HCT116 (cell line): Measurements from ENCODE around the gene ACE. TPM values are rescaled to one million over a fixed set of nuclear protein-coding genes. Genes with fewer than 3 reads are reported as not detected.

Experiments used
- ATAC-seq: fragments of 200-7000 bp; cut with Tn5 transposase; 2 replicates; pipeline ENCODE4 v1.9.1; 2020; ENCODE audit warnings: mild to moderate bottlenecking, moderate library complexity
- BruUV-seq: library from RNA; stranded (reverse); fragments of 400-500 nt; replicated peaks from 2 replicates; lab custom pipeline; 2021; lab: Mats Ljungman, UMichigan
- CTCF ChIA-PET: fragments of 300-600 bp; sonication (Branson Sonifier 250); formaldehyde crosslinking; loops from one replicate; lab custom pipeline; 2021; ENCODE audit warnings: antibody characterized with exemption; lab: Charles Lee
- POLR2A ChIA-PET: fragments of 300-600, 350-600 bp; sonication (Branson Sonifier 250); formaldehyde crosslinking; loops from one replicate; lab custom pipeline; 2021; ENCODE audit warnings: antibody characterized with exemption; lab: Charles Lee
- RAD21 ChIA-PET, 2 experiments: fragments of 300-600 bp; sonication (Branson Sonifier 250); formaldehyde crosslinking; loops; one replicate each; lab custom pipeline; 2023; ENCODE audit warnings: low total read pairs in 2 of 2; ENCODE audit not compliant: uncharacterized antibody in 2 of 2, unreplicated experiment in 2 of 2, low non-redundant PET in 1 of 2; lab: Charles Lee
- DNase-seq: peaks from one replicate; pipeline ENCODE4 v3.0.0-alpha.2; 2010; ENCODE audit warnings: low read depth, low spot score
- H2AFZ ChIP-seq: fragments of 200-600 bp; shearing (Covaris generic), sonication (generic); 2 replicates; pipeline ENCODE4 v1.6.1; 2017; ENCODE audit warnings: low read depth, mixed run types, mixed read lengths, antibody characterized with exemption, low read length; ENCODE audit not compliant: poor library complexity, severe bottlenecking
- H3K27ac ChIP-seq: 2 replicates; pipeline ENCODE4 v1.5.1; 2012; ENCODE audit warnings: low read depth, low read length
- H3K27me3 ChIP-seq: fragments of 200-600 bp; sonication (generic); 2 replicates; pipeline ENCODE4 v1.6.1; 2016; ENCODE audit warnings: mixed run types, low read length, mixed read lengths; ENCODE audit not compliant: insufficient read depth
- H3K36me3 ChIP-seq, 2 experiments: fragments of 200-500 bp in 1 of 2; fragments of 200-600 bp in 1 of 2; sonication (Bioruptor generic) in 1 of 2; sonication (generic) in 1 of 2; 2 replicates each; pipeline versions ENCODE4 v1.5.1 to v1.6.1; 2014 to 2016; ENCODE audit warnings: low read length in 2 of 2, inconsistent platforms in 1 of 2, mixed read lengths in 1 of 2, mixed run types in 1 of 2; ENCODE audit not compliant: insufficient read depth in 2 of 2, control insufficient read depth in 1 of 2
- H3K4me1 ChIP-seq, 2 experiments: fragments of 200-600 bp in 1 of 2; sonication (generic) in 1 of 2; 2 replicates each; pipeline versions ENCODE4 v1.5.1 to v1.6.1; 2012 to 2017; ENCODE audit warnings: low read length in 2 of 2, inconsistent platforms in 1 of 2, mild to moderate bottlenecking in 1 of 2, mixed read lengths in 1 of 2, mixed run types in 1 of 2, moderate library complexity in 1 of 2; ENCODE audit not compliant: insufficient read depth in 2 of 2, control insufficient read depth in 1 of 2
- H3K4me2 ChIP-seq: fragments of 200-600 bp; sonication (generic); 2 replicates; pipeline ENCODE4 v1.6.1; 2017; ENCODE audit warnings: mixed run types, low read length, mixed read lengths
- H3K4me3 ChIP-seq, 2 experiments: fragments of 200-600 bp in 1 of 2; sonication (generic) in 1 of 2; replicated peaks in 1 of 2; 2 replicates each; pipeline ENCODE4 v1.5.1; 2011 to 2016; ENCODE audit warnings: low read length in 2 of 2, control low read depth in 1 of 2, low read depth in 1 of 2, mild to moderate bottlenecking in 1 of 2, mixed read lengths in 1 of 2, mixed run types in 1 of 2
- H3K79me2 ChIP-seq: fragments of 200-600 bp; sonication (generic); 2 replicates; pipeline ENCODE4 v1.6.1; 2017; ENCODE audit warnings: mild to moderate bottlenecking, mixed run types, low read length, moderate library complexity, mixed read lengths; ENCODE audit not compliant: insufficient read depth
- H3K9ac ChIP-seq: fragments of 200-600 bp; sonication (generic); 2 replicates; pipeline ENCODE4 v1.6.1; 2016; ENCODE audit warnings: low read length, mixed read lengths
- H3K9me2 ChIP-seq: fragments of 200-600 bp; sonication (generic), shearing (Covaris generic); 2 replicates; pipeline ENCODE4 v1.6.1; 2017; ENCODE audit warnings: mixed run types, mild to moderate bottlenecking, moderate library complexity; ENCODE audit not compliant: insufficient read depth
- H3K9me3 ChIP-seq, 2 experiments: fragments of 200-500 bp in 1 of 2; fragments of 200-600 bp in 1 of 2; sonication (Bioruptor generic) in 1 of 2; sonication (generic) in 1 of 2; 2 replicates each; pipeline ENCODE4 v1.6.1; 2014 to 2017; ENCODE audit warnings: low read length in 2 of 2, mixed read lengths in 2 of 2, inconsistent platforms in 1 of 2, low read depth in 1 of 2, mild to moderate bottlenecking in 1 of 2, mixed run types in 1 of 2, moderate library complexity in 1 of 2; ENCODE audit not compliant: control insufficient read depth in 1 of 2, insufficient read depth in 1 of 2
- H4K20me1 ChIP-seq: fragments of 200-600 bp; sonication (generic), shearing (Covaris generic); 2 replicates; pipeline ENCODE4 v1.6.1; 2017; ENCODE audit warnings: mixed run types, mild to moderate bottlenecking, moderate library complexity; ENCODE audit not compliant: insufficient read depth
- CTCF ChIP-seq, 3 experiments: fragments of 200-600 bp in 1 of 3; sonication (generic) in 1 of 3; IDR thresholded peaks in 2 of 3; conservative IDR thresholded peaks in 1 of 3; 2 replicates each; pipeline ENCODE4 v1.5.1; 2012 to 2017; ENCODE audit warnings: low read depth in 2 of 3, low read length in 2 of 3, antibody characterized with exemption in 1 of 3, borderline replicate concordance in 1 of 3, control low read depth in 1 of 3, mild to moderate bottlenecking in 1 of 3, mixed read lengths in 1 of 3, mixed run types in 1 of 3, moderate library complexity in 1 of 3; ENCODE audit not compliant: insufficient read depth in 1 of 3
- EGR1 ChIP-seq: IDR thresholded peaks from 2 replicates; pipeline ENCODE4 v1.6.1; 2012; ENCODE audit warnings: low read depth
- EZH2 ChIP-seq: fragments of 200-600 bp; sonication (generic); IDR thresholded peaks from 2 replicates; pipeline ENCODE4 v1.6.1; 2017; ENCODE audit warnings: antibody characterized with exemption, mixed run types
- EZH2phosphoT487 ChIP-seq: fragments of 200-600 bp; IDR thresholded peaks from 2 replicates; pipeline ENCODE4 v1.6.1; 2018; ENCODE audit warnings: antibody characterized with exemption, borderline replicate concordance
- JUND ChIP-seq: IDR thresholded peaks from 2 replicates; pipeline ENCODE4 v1.6.1; 2012
- POLR2A ChIP-seq: IDR thresholded peaks from 2 replicates; pipeline ENCODE4 v1.7.0; 2011; ENCODE audit warnings: borderline replicate concordance; ENCODE audit not compliant: insufficient read depth, insufficient read length; ENCODE audit errors: extremely low read depth
- REST ChIP-seq: IDR thresholded peaks from 2 replicates; pipeline ENCODE4 v1.6.1; 2012; ENCODE audit warnings: low read depth
- SIN3A ChIP-seq: IDR thresholded peaks from 2 replicates; pipeline ENCODE4 v1.6.1; 2012; ENCODE audit warnings: low read depth
- SP1 ChIP-seq: IDR thresholded peaks from 2 replicates; pipeline ENCODE4 v1.6.1; 2012; ENCODE audit warnings: low read depth
- SRF ChIP-seq: IDR thresholded peaks from 2 replicates; pipeline ENCODE4 v1.6.1; 2012; ENCODE audit warnings: low read depth
- TCF7L2 ChIP-seq: IDR thresholded peaks from 2 replicates; pipeline ENCODE4 v1.7.0; 2011; ENCODE audit warnings: borderline replicate concordance, inconsistent platforms; ENCODE audit not compliant: insufficient read depth, insufficient read length; ENCODE audit errors: extremely low read depth
- YY1 ChIP-seq: IDR thresholded peaks from 2 replicates; pipeline ENCODE4 v1.6.1; 2011; ENCODE audit warnings: low read length, low read depth, moderate library complexity, mild to moderate bottlenecking; ENCODE audit not compliant: insufficient replicate concordance; ENCODE audit errors: extremely low read depth
- intact Hi-C: fragments of 100-400 bp; cut with micrococcal nuclease; formaldehyde crosslinking; loops from 2 replicates; pipeline ENCODE4 v1.10.0; 2022
- total RNA-seq: library from RNA; stranded (reverse); gene quantifications from one replicate; pipeline ENCODE4 v1.2.1, GENCODE V29; 2021; ENCODE audit not compliant: unreplicated experiment

Gene ACE
- total RNA-seq, 1 experiment from 2014 or later, result 7.7 TPM

GRCh38 chr17:63531022-63531965 is 54.4 kb downstream of the ACE start:
- Histone ChIP-seq H3K9me3 (no peaks in the 10 kb centered on the region), H3K4me1 (no peaks in the 10 kb centered on the region), H3K27me3 (peaks cover 15% of the 10 kb centered on the region), H3K4me3 (no peak overlapping the region), H2AFZ (no peak overlapping the region), H3K4me2 (no peak overlapping the region), H3K36me3 (no peaks in the 10 kb centered on the region), H3K79me2 (no peaks in the 10 kb centered on the region), H3K9ac (no peak overlapping the region), H3K27ac (no peak overlapping the region), H3K9me2 (no peaks in the 10 kb centered on the region), H4K20me1 (no peaks in the 10 kb centered on the region)
- DNase-seq (no peak), ATAC-seq (no peak)
- no TSS peak for BruUV-seq
- TF ChIP-seq EGR1 (no peak), EZH2phosphoT487 (no peak), YY1 (no peak), JUND (no peak), REST (no peak), EZH2 (no peak), POLR2A (no peak), SIN3A (no peak), SP1 (no peak), TCF7L2 (no peak), CTCF (IDR thresholded peaks at IDR 0.05 in 2 of 3, conservative IDR thresholded peaks at IDR 0.05 in 1 of 3; ENCODE audit: borderline replicate concordance in 1 of 3, insufficient read depth in 1 of 3, low read depth in 2 of 3, low read length in 2 of 3) (no peak), SRF (no peak)
- ChIA-PET CTCF (interaction anchor here (0.6 kb wide), 1 partner anchor 83 kb away, joined by 5 read pairs; no protein-coding TSS in a partner anchor), RAD21 (interaction anchor here in 1 of 2 experiments (0.5 kb wide), 1 partner anchor 163 kb away, joined by 3 read pairs; no protein-coding TSS in a partner anchor), POLR2A (no interaction called here)
- intact Hi-C loops, result no loop called here
